PC-3 (cell line): ENCODE results near the gene DBNDD1.

Experiments
- EZH2 ChIP-seq: fragments of 300-600 bp; sonication (generic); IDR thresholded peaks from one replicate; pipeline ENCODE4 v1.6.1; 2017; ENCODE audit warnings: antibody characterized with exemption, mild to moderate bottlenecking, low read length; ENCODE audit not compliant: unreplicated experiment
- TF ChIP-seq, protein P1 (sequence below): fragments of 300-600 bp; sonication (generic); conservative IDR thresholded peaks from 2 replicates; pipeline ENCODE4 v1.5.1; 2017; ENCODE audit warnings: antibody characterized with exemption, low read depth, mild to moderate bottlenecking, low read length

DNA sequence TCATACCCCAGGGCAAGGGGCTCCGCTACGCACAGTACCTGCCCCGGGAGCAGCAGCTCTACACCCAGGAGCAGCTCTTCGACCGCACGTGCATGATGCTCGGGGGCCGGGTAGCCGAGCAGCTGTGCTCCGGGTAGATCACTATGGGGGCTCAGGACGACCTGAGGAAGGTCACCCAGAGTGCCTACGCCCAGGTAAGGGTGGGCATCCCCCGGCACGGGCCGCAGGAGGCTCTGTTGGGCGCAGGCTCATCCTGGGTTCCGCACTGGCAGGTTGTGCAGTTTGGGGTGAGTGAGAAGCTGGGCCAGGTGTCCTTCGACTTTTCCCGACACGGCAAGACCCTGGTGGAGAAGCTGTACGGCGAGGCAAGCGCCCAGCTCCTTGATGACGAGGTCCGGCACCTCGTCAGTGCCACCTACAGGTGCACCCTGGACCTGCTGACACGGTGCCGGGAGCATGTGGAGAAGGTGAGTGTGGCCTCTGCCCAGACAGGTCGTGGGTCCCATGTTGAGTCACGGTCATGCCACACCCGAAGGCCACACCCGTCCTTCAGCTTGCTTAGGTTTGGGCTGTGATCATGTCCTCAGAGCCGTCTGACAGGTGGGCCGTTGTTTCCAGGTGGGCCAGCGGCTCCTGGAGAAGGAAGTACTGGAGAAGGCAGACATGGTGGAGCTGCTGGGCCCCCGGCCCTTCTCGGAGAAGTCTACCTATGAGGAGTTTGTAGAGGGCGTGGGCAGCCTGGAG is 19.3 kb downstream of the DBNDD1 start:
- TF ChIP-seq EZH2: no peak
- TF ChIP-seq, protein P1, sequence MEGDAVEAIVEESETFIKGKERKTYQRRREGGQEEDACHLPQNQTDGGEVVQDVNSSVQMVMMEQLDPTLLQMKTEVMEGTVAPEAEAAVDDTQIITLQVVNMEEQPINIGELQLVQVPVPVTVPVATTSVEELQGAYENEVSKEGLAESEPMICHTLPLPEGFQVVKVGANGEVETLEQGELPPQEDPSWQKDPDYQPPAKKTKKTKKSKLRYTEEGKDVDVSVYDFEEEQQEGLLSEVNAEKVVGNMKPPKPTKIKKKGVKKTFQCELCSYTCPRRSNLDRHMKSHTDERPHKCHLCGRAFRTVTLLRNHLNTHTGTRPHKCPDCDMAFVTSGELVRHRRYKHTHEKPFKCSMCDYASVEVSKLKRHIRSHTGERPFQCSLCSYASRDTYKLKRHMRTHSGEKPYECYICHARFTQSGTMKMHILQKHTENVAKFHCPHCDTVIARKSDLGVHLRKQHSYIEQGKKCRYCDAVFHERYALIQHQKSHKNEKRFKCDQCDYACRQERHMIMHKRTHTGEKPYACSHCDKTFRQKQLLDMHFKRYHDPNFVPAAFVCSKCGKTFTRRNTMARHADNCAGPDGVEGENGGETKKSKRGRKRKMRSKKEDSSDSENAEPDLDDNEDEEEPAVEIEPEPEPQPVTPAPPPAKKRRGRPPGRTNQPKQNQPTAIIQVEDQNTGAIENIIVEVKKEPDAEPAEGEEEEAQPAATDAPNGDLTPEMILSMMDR: no peak
